ENCODE results near the gene E4F1. TPM values are rescaled to one million over a fixed set of nuclear protein-coding genes. Genes with fewer than 3 reads are reported as not detected.
"Not testable (repeated sequence)": the region's sequence is repeated elsewhere in the genome, so short reads cannot be mapped to it uniquely, and the experiment has no call there.

Gene E4F1
- polyA plus RNA-seq, 1 donor: 16.4 TPM

- no peak for DNase-seq
Observed at GRCh38 chr16:2246301-2246885, 23.0 kb downstream of the E4F1 start.

- no peak for DNase-seq
Observed at GRCh38 chr16:2250652-2251295, 27.4 kb downstream of the E4F1 start.

- peak; percentile 93 for DNase-seq
Observed at GRCh38 chr16:2251296-2252111, 28.1 kb downstream of the E4F1 start, which contains the start of gene ECI1. ECI1 (minus strand) TSS chr16:2251587; CDS start chr16:2251566, 21 bp downstream.

GRCh38 chr16:2252806-2253148 is 29.4 kb downstream of the E4F1 start:
- no peak for DNase-seq

GRCh38 chr16:2253293-2253692 is 29.9 kb downstream of the E4F1 start:
- no peak for DNase-seq

GRCh38 chr16:2256531-2257140 is 33.2 kb downstream of the E4F1 start:
- DNase-seq: no peak

- DNase-seq: no peak
Observed at GRCh38 chr16:2257726-2258125, 34.3 kb downstream of the E4F1 start.

GRCh38 chr16:2258530-2258929 is 35.1 kb downstream of the E4F1 start:
- not testable (repeated sequence) for DNase-seq

- no peak for DNase-seq
Observed at GRCh38 chr16:2260250-2260649, 36.9 kb downstream of the E4F1 start.

- DNase-seq: not testable (repeated sequence)
Observed at GRCh38 chr16:2263026-2263425, 39.6 kb downstream of the E4F1 start.

- DNase-seq: not testable (repeated sequence)
Observed at GRCh38 chr16:2266887-2267286, 43.5 kb downstream of the E4F1 start.

- not testable (repeated sequence) for DNase-seq
Observed at GRCh38 chr16:2267505-2267912, 44.1 kb downstream of the E4F1 start.

GRCh38 chr16:2267913-2268666 is 44.7 kb downstream of the E4F1 start, which contains the start of gene RNPS1:
RNPS1 (minus strand) TSS chr16:2268126; CDS start chr16:2264643, 3,483 bp downstream.
- peak; percentile 100 for DNase-seq

- DNase-seq: no peak
Observed at GRCh38 chr16:2270070-2270462, 46.7 kb downstream of the E4F1 start.

- no peak for DNase-seq
Observed at GRCh38 chr16:2270588-2271470, 47.4 kb downstream of the E4F1 start.

GRCh38 chr16:2271848-2272461 is 48.6 kb downstream of the E4F1 start:
- DNase-seq: no peak

GRCh38 chr16:2273484-2273883 is 50.1 kb downstream of the E4F1 start:
- DNase-seq: no peak

- DNase-seq: no peak
Observed at GRCh38 chr16:2273931-2274330, 50.5 kb downstream of the E4F1 start.

- DNase-seq: no peak
Observed at GRCh38 chr16:2275476-2276367, 52.3 kb downstream of the E4F1 start.
